Right hindlimb (tissue), 1 donor: ENCODE results near the gene WDR5.
A peak's percentile ranks its signal among the peaks of the same experiment; 100 is the strongest.
"Not testable (repeated sequence)": the region's sequence is repeated elsewhere in the genome, so short reads cannot be mapped to it uniquely, and the experiment has no call there.

Experiments
- DNase-seq: peaks from one replicate; pipeline ENCODE4 v3.0.0-alpha.2; 2018

WDR5 gene

GRCh38 chr9:134135343-134136117 is at the start of gene WDR5:
Gene WDR5 (plus strand): TSS chr9:134136082. CDS start chr9:134139878, 3,796 bp downstream.
- peak; percentile 94 for DNase-seq

- no peak for DNase-seq
Observed at GRCh38 chr9:134088063-134088725, 47.7 kb upstream of the WDR5 start.

- no peak for DNase-seq
Observed at GRCh38 chr9:134089972-134090371, 45.9 kb upstream of the WDR5 start.

- no peak for DNase-seq
Observed at GRCh38 chr9:134099123-134099761, 36.6 kb upstream of the WDR5 start.

GRCh38 chr9:134100040-134100439 is 35.8 kb upstream of the WDR5 start:
- DNase-seq = no peak

GRCh38 chr9:134101133-134101532 is 34.7 kb upstream of the WDR5 start:
- DNase-seq = not testable (repeated sequence)

- DNase-seq = no peak
Observed at GRCh38 chr9:134101623-134102149, 34.2 kb upstream of the WDR5 start.

GRCh38 chr9:134103391-134103998 is 32.4 kb upstream of the WDR5 start:
- no peak for DNase-seq

- no peak for DNase-seq
Observed at GRCh38 chr9:134111064-134111463, 24.8 kb upstream of the WDR5 start.

- DNase-seq = no peak
Observed at GRCh38 chr9:134112561-134112960, 23.3 kb upstream of the WDR5 start.

GRCh38 chr9:134118972-134119371 is 16.9 kb upstream of the WDR5 start:
- DNase-seq = not testable (repeated sequence)

- DNase-seq = no peak
Observed at GRCh38 chr9:134123764-134124128, 12.1 kb upstream of the WDR5 start.

GRCh38 chr9:134125413-134126095 is 10.3 kb upstream of the WDR5 start:
- DNase-seq = no peak

GRCh38 chr9:134126373-134126772 is 9.5 kb upstream of the WDR5 start:
- DNase-seq = no peak

GRCh38 chr9:134127065-134127580 is 8.8 kb upstream of the WDR5 start:
- no peak for DNase-seq

GRCh38 chr9:134127616-134128015 is 8.3 kb upstream of the WDR5 start:
- no peak for DNase-seq

GRCh38 chr9:134128727-134129679 is 6.9 kb upstream of the WDR5 start:
- DNase-seq = peak; percentile 87

- DNase-seq = peak; percentile 83
Observed at GRCh38 chr9:134130503-134131375, 5.1 kb upstream of the WDR5 start.

GRCh38 chr9:134131471-134132207 is 4.2 kb upstream of the WDR5 start:
- no peak for DNase-seq
